Stimulated activated CD8-positive, alpha-beta memory T cell treated with anti-CD3 and anti-CD28 coated beads, Interleukin-15, amount 100 ng/mL, for 4 hours (primary cell): ENCODE results near the gene GPR155.
A peak's percentile ranks its signal among the peaks of the same experiment; 100 is the strongest.
"Not testable (repeated sequence)": the region's sequence is repeated elsewhere in the genome, so short reads cannot be mapped to it uniquely, and the experiment has no call there.

Experiments used
- DNase-seq, 2 donors: peaks; one replicate each; pipeline ENCODE4 v3.0.0-alpha.2; 2020; ENCODE audit warnings: low read depth in 2 of 2

Gene GPR155

DNA sequence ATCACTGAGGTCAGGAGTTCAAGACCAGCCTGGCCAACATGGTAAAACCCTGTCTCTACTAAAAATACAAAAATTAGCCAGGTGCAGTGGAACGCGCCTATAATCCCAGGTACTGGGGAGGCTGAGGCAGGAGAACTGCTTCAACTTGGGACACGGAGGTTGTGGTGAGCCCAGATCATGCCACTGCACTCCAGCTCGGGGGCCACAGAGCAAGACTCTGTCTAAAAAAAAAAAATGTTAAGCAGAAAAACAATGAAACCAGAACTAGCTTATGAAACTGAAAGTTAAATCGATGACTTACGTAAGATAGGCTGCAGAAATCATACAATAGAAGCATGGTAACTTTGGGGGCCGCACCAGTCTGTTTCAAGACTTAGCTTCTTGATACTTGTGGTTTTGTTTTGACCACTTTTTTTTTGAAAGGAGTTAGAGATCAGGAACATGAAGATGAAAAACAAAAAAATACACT is 6.2 kb upstream of the GPR155 start:
- peak in 1 of 2 donors; percentile 50 for DNase-seq

DNA sequence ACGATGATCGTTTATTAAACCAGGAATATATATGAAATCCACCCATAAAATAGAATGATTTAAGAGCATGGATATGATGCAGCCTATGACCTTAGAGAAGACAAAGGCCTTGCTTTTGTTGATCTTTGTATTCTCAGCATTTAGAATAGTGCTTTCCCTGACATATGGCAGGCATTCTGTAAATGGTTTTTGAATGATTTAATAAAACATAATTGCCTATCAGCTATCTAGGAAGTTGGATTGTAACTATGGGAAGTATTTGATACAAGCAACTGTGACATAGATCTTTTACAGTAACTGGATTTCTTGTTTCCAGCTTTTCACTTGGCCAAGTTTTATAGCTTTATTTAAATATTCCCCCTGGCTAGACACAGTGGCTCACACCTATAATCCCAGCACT is 5.1 kb upstream of the GPR155 start:
- no peak for DNase-seq

DNA sequence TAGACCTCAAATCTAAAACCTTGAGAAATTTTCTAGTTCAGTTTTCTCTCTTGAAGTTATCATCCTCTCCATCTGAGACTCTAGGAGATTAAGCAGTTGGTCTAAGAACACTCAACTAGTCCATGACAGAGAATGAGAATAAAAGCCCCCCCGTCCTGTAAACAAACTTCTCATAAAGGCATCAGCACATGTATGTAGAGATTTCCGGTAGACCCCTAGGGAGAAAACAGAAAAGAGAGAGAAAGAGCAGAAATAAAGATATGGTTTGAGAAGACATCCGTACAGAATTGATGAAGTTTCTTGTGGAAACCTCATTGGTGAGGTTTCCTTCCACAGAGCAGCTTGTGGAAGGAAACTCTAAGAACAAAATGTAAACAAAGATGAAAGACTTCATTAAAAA is 3.2 kb upstream of the GPR155 start:
- DNase-seq: no peak

DNA sequence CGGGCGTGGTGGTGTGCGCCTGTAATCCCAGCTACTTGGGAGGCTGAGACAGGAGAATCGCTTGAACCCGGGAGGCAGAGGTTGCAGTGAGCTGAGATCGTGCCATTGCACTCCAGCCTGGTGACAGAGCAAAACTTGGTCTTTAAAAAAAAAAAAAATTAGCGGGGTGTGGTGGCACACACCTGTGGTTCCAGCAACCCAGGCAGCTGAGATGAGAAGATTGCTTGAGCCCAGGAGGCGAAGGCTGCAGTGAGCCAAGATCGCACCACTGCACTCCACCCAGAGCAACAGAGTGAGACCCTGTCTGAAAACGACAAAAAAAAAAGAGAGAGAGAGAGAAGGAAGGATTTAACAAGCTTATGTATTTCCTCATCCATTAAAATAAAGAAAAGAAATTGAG is 2.7 kb upstream of the GPR155 start:
- DNase-seq: not testable (repeated sequence)

DNA sequence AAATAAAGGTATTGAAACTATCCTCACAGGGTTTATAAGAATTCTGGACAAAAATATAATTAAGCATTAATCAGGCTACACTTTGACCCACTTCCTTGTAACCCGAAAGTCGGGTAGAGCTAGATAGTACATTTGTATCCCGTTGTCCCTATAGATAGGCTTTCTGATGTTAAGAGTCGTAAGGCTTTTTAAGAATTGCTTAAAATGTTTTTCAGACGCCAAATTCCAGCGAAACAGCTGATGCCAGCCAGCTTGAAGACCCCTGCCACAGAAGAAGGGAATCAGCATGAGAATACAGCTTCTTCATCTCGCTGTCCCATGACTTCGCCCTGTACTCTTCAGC is 962 bp upstream of the GPR155 start:
- no peak for DNase-seq

DNA sequence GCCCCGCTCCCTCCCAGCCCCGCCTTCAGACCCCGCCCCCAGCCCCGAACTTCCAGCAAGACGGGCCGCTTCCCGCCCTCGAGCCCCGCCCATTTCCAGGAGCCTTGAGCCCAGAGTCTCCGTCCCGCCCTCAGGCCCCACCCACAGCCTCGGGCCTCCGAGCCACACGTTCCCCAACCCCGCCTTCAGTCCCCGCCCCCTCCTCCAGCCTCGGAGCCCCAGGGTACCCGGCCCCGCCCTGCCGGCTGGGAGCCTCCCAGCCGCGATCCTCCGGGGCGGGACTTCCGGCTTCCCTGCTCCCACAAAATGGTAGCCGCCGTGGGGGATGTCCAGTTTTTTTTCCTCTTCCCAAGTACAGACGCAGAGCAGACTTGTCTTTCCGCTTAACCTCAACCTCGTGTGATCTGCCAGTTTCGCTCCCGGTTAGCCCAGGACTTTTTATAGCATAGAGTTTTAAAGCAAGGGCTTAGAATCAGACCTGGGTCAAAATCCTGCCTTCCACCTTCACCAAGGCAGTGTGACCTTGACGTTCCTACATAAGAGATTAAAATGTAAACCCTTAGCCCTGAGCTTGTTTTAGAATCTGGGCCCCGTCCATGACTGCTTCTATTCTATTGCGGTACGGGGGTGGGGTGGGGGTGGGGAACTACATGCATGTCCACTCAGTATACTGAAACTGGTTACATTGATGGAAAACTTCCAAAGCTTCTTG is 435 bp upstream of the GPR155 start:
- DNase-seq: peak; percentile 96 to 98

DNA sequence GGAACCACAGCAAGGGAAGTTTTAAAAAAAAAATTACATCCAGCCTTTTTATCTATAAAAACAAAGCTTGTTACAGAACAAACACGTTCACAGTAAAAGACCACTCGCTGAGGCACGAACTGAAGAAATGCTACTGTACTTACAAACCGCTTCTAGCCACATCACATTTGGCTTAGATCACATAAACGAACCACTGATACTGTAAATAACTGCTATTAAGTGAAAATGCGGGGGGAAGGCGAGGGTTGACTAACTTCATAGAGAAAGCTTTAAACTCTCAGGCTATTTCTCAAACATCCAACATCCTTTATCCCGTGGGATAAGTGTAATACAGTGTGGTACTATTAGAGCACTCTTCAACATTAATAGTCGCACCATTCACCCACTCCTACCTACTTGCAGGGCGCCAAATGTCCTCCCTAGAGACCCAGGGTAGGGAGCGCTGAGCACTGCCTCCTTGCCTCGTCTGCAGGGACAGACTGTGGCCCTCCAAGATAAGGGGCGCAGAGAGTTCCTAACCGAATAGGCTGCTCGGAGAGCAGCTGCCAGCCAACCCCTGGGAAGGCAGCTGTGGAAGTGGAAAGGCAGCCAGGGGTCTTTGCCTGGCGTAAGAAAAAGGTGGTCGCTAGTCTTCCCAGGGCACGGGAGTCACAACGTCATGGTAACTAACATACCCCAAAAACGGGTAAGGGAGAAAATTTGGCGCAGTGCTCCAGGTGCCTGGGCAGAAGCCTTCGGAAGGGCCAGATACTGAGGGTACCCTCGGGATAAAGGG is 854 bp downstream of the GPR155 start:
- no peak for DNase-seq

DNA sequence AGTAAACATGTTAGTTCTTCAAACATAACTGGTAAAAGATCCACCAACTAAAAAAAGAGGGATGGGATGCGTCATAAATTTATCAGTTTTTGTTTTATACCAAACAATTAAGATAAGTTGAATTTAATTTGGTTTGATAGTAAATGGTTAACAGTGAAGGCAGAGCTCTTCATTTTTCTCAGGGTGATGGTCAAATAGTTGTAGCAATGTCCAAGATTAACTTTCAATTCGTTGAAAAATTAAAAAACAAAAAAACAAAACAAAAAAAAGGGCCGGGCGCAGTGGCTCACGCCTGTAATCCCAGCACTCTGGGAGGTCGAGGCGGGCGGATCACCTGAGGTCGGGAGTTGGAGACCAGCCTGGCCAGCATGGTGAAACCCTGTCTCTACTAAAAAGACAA is 1.8 kb downstream of the GPR155 start:
- DNase-seq: not testable (repeated sequence)

DNA sequence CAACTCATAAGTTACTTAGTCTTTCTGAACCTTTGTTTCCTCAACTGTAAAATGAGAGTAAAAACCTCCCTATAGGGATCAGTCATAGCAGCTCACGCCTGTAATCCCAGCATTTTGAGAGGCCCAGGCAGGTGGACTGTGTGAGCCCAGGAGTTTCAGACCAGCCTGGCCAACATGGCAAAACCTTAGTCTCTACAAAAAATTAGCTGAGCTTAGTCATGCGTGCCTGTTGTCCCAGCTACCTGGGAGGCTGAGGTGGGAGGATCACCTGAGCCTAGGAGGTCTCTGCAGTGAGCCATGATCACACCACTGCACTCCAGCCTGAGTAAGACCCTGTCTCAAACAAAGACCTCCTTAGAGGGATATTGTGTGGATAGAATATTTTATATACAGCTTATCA is 2.3 kb downstream of the GPR155 start:
- no peak for DNase-seq

DNA sequence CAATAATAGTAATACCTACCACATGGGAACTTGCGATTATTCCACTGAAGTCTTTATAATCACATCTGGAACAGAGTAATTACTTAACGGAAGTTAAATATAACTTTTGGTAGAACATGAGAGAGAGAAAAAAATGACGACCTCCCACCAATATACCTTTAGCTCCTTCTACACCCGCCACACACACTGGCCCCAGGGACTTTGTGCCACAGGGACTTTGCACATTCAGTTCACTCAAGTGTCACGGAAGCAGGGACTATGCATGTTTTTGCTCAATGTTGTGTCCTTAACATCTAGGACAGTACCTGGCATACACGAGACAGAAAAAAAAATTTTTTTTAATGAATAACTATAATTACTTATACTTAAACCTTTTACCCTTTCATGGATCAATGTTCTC is 4.0 kb downstream of the GPR155 start:
- DNase-seq: no peak

DNA sequence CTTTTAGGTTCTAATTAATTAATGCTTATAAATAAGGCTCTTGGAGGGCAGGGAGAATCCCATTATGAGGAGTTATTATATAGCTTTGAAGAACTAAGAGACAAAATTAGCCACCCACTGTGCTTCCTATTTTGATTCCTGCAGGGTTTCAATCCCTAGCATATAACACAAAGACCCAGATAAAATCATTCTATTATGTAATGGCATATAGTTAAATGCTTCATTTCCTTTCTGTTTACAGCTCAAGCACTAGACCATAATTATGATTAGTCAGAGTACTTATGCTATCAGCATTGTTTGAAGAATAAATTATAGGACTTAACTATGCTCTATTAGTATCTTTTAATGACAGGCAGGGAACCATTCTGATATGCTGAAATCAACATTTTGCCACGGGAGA is 9.1 kb downstream of the GPR155 start:
- no peak for DNase-seq

DNA sequence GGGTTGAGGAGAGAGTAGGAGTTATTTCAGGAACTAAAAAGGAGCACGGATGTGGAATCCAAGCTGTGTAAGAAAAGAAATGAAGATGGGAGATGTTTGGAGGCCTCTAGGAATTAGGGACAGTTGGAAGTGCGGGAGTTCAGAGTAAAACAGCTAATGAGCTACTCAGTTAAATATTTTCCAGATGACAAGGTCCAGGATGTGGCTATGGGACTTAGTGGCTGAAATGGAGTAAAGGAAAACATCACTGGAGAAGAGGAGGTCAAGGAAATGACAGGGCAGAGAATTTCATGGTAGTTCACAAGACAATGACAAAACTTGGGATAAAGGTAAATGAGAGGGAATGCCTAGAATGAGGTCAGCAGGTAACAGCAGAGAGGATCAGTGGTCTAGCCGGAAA is 13.0 kb downstream of the GPR155 start:
- no peak for DNase-seq

DNA sequence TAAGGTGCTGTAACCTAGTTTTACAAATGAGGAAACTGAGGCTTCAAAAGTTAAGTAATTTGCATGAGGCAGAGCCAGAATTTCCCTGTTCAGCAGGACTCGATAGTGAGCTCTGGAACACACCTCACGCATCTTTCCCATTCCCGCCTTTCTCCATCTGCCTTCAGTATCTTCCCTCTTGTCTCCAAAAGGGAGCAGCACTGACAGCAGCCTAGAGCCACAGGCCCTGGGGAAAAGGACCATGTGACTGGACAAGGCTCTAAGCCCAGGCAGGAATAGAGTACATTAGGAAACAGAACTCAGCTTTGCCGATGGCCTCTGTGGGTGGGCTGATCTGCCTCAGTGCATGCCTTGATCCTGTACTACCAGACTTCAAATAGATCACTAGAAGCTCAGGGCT is 21.5 kb downstream of the GPR155 start:
- DNase-seq: no peak

DNA sequence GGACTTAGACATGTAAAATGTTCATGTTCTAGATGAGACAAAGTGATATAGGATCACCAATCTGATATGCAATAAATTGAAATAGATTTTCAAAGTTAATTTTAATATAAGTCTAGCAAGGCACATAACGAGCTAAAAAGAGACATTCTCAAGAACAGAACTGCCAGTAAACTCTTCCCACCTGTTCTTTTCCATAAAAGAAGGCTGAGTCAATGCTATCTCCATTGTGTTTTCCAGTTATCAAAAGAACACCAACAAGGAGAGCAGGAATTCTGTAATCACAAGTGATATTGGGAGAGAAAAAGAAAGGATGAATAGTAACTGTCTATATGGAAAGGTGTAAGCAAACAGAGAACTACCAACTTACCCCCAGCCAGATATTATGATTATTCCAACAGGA is 25.6 kb downstream of the GPR155 start:
- no peak for DNase-seq

DNA sequence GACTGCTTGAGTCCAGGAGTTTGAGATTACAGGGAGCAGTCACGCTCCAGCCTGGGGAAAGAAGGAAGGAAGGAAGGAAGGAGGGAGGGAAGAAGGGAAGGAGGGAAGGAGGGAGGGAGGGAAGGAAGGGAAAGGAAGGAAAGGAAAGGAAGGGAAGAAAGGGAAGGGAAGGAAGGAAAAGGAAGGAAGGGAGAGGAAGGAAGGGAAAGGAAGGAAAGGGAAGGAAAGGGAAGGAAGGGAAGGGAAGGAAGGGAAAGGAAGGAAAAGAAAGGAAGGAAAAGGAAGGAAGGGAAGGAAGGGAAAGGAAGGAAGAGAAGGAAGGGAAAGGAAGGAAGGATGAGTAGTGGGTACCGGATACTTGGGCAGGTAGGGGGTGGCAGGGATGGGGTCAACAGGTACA is 32.3 kb downstream of the GPR155 start:
- DNase-seq: no peak

DNA sequence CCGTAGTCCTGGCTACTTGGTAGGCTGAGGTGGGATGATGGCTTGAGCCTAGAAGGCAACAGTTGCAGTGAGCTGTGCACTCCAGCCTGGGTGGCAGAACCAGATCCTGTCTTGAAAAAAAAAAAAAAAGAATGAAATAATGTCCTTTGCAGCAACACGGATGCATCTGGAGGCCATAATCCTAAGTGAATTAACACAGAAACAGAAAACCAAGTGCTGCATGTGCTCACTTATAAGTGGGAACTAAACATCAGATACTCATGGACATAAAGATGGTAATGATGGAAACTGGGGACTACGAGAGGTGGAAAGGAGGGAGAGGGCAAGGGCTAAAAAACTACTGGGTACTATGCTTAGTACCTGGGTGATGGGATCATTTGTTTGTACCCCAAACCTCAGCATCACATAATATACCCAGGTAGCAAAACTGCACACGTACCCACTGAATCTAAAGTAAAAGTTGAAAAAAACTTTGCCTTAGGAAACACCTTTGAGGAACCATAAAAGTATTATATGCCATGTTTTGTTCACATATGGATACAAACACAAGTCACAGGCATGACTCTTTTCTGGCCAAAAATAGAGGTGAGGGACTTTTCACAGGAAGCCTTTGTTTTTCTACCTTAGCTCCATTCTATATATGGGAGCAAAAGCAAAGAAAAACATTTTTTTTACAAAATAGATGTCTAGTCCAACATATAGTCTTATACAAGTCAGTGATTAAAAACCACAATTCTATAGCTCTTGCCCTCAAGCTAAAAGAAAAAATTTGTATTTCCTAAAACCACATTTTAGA is 36.6 kb downstream of the GPR155 start:
- no peak for DNase-seq

DNA sequence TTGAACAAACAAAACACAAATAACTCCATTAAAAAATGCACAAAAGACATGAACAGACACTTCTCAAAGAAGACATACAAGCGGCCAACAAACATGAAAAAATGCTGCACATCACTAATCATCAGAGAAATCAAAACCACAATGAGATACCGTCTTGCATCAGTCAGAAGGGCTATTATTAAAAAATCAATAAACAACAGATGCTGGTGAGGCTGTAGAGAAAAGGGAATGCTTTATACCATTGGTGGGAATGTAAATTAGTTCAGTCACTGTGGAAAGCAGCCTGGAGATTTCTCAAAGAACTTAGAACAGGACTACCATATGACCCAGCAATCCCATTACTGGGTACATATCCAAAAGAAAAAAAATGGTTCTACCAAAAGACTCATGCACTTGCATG is 37.8 kb downstream of the GPR155 start:
- no peak for DNase-seq

DNA sequence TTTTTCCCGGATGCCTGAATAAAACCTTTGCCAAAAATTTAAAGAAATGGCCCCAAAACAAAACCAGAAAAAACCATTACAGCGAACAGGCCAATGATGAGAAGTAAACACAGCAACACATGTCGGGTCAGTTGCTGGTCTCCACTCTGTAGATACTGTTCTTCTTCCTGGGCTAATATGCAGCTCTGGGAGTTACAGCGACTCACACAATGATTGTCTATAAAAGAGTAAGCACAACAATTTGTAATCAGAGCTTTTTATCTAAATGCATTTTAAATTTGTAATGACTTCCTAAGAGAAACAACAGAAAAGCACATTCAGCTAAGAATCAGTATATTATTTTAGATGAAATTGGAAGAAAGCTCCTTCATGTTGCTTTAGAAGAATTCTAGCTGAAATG is 40.3 kb downstream of the GPR155 start:
- no peak for DNase-seq

DNA sequence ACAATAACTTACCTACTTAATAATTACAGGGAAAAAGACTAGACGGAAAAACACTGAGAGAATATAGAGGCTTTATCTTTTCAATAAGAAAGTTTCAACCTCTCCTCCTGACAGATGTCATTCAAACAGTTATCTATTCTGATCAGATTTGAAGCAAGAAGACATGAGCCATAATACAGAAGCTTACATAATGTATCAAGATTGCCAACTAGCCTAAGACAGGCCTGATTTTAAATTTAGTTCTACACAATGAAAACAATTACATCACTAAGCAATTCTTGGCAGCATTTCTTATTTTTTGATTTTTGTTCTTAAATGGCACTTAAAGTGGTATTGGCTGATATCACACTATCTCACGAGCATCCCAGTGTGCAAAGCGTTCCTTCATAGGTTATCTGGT is 41.6 kb downstream of the GPR155 start:
- DNase-seq: no peak

DNA sequence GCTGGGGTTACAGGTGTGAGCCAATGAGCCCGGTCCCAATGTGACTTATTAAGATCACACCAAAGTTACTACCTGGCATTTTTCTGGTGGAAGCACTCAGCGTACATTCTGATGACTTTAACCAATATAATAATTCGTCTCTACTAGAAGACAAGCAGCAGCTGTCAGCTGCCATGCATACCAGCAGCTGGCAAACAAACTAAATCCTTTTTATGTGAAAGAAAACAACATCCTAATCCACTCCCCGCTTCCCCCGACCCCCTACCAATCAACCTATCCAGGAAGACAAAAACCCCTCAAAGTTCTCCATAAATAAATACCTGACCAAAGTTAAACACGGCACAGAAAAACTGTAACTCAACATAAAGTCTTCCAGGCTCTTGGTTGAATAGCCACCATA is 42.1 kb downstream of the GPR155 start:
- DNase-seq: no peak

DNA sequence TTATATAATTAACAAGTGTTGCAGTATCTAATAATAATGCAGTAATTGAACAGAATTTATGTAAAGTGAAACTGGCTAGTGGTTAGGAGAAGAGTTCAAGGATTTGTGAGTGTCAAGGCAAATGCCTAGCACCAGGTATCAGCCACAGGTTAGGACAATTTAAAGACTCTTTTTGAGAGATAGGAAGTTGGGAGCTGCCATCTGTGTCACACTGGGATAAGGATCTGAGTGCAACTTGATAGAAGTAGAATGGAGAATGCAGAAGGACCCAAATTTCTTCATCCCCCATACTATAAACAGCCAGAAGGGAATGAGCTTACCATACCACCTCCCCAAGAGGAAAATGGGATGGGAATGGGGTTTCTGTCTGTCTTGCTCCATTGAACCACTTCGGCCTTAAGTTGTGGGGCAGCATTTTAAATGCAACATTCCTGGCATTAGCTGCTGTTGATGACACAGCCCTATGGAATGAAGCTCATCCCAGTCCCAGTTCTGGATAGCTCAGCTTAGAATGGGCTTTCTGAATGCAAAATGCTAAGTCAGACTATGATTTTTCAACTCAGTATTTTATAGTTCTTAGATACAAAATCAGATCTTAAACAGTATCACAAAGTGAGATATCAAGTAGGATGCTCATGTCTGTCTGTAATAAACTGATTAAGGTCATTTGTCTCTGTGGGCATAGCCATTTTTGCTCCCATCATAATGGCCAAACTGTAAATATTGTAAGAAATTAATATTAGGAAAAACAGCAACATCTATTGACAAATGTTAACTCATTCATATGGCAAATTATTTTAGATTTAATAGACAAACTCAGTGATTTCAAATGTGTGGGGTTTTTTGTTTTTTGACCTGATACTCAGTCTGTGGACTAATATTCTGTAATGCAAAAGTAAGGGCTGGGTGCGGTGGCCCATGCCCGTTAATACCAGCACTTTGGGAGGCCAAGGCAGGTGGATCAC is 44.0 kb downstream of the GPR155 start:
- DNase-seq: no peak

DNA sequence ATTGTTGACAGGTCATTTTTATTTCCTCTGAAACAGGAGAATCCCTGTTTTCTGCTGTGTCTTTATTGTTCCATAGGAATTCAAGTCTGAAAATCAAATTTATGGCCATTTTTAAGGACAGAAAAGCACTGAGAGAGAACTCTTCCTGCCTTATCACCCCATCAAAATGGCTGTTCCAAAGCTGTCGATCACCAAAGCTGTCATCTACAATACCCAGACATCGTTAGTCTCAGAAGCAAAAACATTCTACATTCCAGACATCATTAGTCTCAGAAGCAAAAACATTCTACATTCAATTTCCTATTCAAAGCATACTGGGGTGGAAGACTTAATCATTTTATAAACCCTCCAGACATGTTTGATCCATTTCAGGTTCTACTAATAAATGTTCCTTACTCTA is 46.9 kb downstream of the GPR155 start:
- DNase-seq: no peak
